H1 (cell line): ENCODE results near the gene CASZ1. TPM values are rescaled to one million over a fixed set of nuclear protein-coding genes. Genes with fewer than 3 reads are reported as not detected.

Experiments used
- CBX8 ChIP-seq: fragments of 300-800, 300-1000 bp; sonication (generic); IDR thresholded peaks from 2 replicates; pipeline ENCODE4 v1.7.1; 2016; ENCODE audit warnings: low read depth, low read length, borderline replicate concordance
- CHD1 ChIP-seq: IDR thresholded peaks from 2 replicates; pipeline ENCODE4 v1.6.1; 2012; ENCODE audit warnings: low read depth, low read length, improper control_type of control experiment
- EP300 ChIP-seq, 2 experiments: IDR thresholded peaks; 1 replicate in 1 of 2; 2 replicates in 1 of 2; pipeline ENCODE4 v1.6.1; 2011 to 2012; ENCODE audit warnings: low read depth in 2 of 2, low read length in 2 of 2, mild to moderate bottlenecking in 2 of 2, borderline replicate concordance in 1 of 2, inconsistent platforms in 1 of 2, moderate library complexity in 1 of 2
- KDM4A ChIP-seq: IDR thresholded peaks from one replicate; pipeline ENCODE4 v1.7.1; 2012; ENCODE audit warnings: low read depth, mild to moderate bottlenecking, moderate library complexity, low read length, inconsistent platforms; ENCODE audit not compliant: severe bottlenecking
- SP1 ChIP-seq: IDR thresholded peaks from 2 replicates; pipeline ENCODE4 v1.6.1; 2011; ENCODE audit warnings: low read depth, low read length
- TEAD4 ChIP-seq: IDR thresholded peaks from 2 replicates; pipeline ENCODE4 v1.6.1; 2012; ENCODE audit warnings: low read depth, low read length, inconsistent platforms, mixed read lengths
- polyA plus RNA-seq, 7 experiments: library from polyadenylated mRNA; depleted of rRNA in 3 of 7; stranded (reverse) in 5 of 7; unstranded in 2 of 7; fragments of >200 nt in 5 of 7; fragments of 200-250 nt in 2 of 7; gene quantifications; 1 replicate in 5 of 7; 2 replicates in 1 of 7; 4 replicates in 1 of 7; pipeline versions ENCODE4 v1.2.1 to v1.2.3, GENCODE V29; 2011 to 2013; ENCODE audit warnings: missing spikeins in 2 of 7, mixed read lengths in 2 of 7
- total RNA-seq: library from RNA; stranded (reverse); fragmentation: NEBNext Ultra II Directional; extraction: Animal tissue kit (Norgen Biotek cat#: 25700); gene quantifications from 2 replicates; pipeline ENCODE4 v1.2.1, GENCODE V29; 2021
- TF ChIP-seq, protein P1 (sequence below): fragments of 300-600 bp; sonication (generic); IDR thresholded peaks from 2 replicates; pipeline ENCODE4 v1.7.1; 2012; ENCODE audit warnings: low read length, moderate library complexity, mild to moderate bottlenecking, inconsistent platforms; ENCODE audit not compliant: insufficient replicate concordance
- TF ChIP-seq, protein P2 (sequence below), 3 experiments: IDR thresholded peaks; 1 replicate in 2 of 3; 2 replicates in 1 of 3; pipeline versions ENCODE4 v1.5.1 to v1.6.1; 2011; ENCODE audit warnings: low read length in 3 of 3, mild to moderate bottlenecking in 3 of 3, inconsistent platforms in 2 of 3, low read depth in 1 of 3, moderate library complexity in 1 of 3; ENCODE audit not compliant: insufficient read depth in 1 of 3; ENCODE audit errors: control extremely low read depth in 1 of 3

Gene CASZ1
- total and polyA plus RNA-seq, 2 of the 8 experiments (the other 6 are each of a cell fraction or from before 2014, with no cell fraction given): 4.4 to 7.7 TPM

DNA sequence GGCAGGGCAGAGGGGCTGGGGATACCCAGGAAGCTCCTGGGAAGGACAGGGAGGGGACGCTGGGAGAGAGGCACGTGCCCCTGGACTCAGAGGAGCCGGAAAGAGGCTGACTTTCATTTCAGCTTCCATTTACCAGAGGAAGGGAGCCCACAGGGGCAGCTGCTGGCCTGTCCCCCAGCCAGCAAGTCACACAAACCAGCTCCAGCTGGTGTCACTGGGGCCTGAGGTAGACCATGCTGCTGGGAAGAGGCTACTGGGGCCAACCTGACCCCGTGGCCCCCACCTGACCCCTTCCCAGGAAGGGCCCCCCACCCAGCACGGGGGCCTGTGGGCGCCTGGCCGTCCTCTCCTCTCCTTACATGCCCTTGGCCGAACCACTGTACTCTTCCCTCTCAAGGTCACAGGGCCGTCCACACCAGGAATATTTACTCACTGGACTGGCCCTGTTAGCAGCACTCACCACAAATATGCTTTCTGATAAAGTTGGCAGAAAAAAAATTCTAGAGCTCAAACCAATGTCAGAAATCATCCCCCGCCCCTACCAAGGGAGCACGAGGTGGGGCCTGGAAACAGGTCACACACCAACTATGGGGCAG, 110.5 kb downstream of the CASZ1 start (continued):
- TF ChIP-seq, protein P1, sequence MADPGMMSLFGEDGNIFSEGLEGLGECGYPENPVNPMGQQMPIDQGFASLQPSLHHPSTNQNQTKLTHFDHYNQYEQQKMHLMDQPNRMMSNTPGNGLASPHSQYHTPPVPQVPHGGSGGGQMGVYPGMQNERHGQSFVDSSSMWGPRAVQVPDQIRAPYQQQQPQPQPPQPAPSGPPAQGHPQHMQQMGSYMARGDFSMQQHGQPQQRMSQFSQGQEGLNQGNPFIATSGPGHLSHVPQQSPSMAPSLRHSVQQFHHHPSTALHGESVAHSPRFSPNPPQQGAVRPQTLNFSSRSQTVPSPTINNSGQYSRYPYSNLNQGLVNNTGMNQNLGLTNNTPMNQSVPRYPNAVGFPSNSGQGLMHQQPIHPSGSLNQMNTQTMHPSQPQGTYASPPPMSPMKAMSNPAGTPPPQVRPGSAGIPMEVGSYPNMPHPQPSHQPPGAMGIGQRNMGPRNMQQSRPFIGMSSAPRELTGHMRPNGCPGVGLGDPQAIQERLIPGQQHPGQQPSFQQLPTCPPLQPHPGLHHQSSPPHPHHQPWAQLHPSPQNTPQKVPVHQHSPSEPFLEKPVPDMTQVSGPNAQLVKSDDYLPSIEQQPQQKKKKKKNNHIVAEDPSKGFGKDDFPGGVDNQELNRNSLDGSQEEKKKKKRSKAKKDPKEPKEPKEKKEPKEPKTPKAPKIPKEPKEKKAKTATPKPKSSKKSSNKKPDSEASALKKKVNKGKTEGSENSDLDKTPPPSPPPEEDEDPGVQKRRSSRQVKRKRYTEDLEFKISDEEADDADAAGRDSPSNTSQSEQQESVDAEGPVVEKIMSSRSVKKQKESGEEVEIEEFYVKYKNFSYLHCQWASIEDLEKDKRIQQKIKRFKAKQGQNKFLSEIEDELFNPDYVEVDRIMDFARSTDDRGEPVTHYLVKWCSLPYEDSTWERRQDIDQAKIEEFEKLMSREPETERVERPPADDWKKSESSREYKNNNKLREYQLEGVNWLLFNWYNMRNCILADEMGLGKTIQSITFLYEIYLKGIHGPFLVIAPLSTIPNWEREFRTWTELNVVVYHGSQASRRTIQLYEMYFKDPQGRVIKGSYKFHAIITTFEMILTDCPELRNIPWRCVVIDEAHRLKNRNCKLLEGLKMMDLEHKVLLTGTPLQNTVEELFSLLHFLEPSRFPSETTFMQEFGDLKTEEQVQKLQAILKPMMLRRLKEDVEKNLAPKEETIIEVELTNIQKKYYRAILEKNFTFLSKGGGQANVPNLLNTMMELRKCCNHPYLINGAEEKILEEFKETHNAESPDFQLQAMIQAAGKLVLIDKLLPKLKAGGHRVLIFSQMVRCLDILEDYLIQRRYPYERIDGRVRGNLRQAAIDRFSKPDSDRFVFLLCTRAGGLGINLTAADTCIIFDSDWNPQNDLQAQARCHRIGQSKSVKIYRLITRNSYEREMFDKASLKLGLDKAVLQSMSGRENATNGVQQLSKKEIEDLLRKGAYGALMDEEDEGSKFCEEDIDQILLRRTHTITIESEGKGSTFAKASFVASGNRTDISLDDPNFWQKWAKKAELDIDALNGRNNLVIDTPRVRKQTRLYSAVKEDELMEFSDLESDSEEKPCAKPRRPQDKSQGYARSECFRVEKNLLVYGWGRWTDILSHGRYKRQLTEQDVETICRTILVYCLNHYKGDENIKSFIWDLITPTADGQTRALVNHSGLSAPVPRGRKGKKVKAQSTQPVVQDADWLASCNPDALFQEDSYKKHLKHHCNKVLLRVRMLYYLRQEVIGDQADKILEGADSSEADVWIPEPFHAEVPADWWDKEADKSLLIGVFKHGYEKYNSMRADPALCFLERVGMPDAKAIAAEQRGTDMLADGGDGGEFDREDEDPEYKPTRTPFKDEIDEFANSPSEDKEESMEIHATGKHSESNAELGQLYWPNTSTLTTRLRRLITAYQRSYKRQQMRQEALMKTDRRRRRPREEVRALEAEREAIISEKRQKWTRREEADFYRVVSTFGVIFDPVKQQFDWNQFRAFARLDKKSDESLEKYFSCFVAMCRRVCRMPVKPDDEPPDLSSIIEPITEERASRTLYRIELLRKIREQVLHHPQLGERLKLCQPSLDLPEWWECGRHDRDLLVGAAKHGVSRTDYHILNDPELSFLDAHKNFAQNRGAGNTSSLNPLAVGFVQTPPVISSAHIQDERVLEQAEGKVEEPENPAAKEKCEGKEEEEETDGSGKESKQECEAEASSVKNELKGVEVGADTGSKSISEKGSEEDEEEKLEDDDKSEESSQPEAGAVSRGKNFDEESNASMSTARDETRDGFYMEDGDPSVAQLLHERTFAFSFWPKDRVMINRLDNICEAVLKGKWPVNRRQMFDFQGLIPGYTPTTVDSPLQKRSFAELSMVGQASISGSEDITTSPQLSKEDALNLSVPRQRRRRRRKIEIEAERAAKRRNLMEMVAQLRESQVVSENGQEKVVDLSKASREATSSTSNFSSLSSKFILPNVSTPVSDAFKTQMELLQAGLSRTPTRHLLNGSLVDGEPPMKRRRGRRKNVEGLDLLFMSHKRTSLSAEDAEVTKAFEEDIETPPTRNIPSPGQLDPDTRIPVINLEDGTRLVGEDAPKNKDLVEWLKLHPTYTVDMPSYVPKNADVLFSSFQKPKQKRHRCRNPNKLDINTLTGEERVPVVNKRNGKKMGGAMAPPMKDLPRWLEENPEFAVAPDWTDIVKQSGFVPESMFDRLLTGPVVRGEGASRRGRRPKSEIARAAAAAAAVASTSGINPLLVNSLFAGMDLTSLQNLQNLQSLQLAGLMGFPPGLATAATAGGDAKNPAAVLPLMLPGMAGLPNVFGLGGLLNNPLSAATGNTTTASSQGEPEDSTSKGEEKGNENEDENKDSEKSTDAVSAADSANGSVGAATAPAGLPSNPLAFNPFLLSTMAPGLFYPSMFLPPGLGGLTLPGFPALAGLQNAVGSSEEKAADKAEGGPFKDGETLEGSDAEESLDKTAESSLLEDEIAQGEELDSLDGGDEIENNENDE: no peak
- TF ChIP-seq CHD1 (no peak), TEAD4 (no peak), SP1 (no peak), CBX8 (no peak), KDM4A (no peak), EP300 (IDR thresholded peaks at IDR 0.05; ENCODE audit: borderline replicate concordance in 1 of 2, low read depth in 2 of 2, low read length in 2 of 2) (no peak)
- TF ChIP-seq, protein P2, sequence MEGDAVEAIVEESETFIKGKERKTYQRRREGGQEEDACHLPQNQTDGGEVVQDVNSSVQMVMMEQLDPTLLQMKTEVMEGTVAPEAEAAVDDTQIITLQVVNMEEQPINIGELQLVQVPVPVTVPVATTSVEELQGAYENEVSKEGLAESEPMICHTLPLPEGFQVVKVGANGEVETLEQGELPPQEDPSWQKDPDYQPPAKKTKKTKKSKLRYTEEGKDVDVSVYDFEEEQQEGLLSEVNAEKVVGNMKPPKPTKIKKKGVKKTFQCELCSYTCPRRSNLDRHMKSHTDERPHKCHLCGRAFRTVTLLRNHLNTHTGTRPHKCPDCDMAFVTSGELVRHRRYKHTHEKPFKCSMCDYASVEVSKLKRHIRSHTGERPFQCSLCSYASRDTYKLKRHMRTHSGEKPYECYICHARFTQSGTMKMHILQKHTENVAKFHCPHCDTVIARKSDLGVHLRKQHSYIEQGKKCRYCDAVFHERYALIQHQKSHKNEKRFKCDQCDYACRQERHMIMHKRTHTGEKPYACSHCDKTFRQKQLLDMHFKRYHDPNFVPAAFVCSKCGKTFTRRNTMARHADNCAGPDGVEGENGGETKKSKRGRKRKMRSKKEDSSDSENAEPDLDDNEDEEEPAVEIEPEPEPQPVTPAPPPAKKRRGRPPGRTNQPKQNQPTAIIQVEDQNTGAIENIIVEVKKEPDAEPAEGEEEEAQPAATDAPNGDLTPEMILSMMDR (IDR thresholded peaks at IDR 0.05; ENCODE audit: control extremely low read depth in 1 of 3, insufficient read depth in 1 of 3, low read depth in 1 of 3, low read length in 3 of 3): no peak
